Middle frontal gyrus (tissue), 1 donor: ENCODE data around the gene RTL1.

Source experiments
- DNase-seq: peaks from one replicate; pipeline ENCODE4 v3.0.0-alpha.2; 2015; ENCODE audit warnings: low spot score; ENCODE audit errors: extremely low spot score

The RTL1 gene

GRCh38 chr14:100835548-100836310, 67.8 kb downstream of the RTL1 start:
- no peak for DNase-seq

- DNase-seq: no peak
Observed at GRCh38 chr14:100834794-100835547, 68.6 kb downstream of the RTL1 start.

GRCh38 chr14:100834082-100834793, 69.3 kb downstream of the RTL1 start:
- no peak for DNase-seq

- DNase-seq: no peak
Observed at GRCh38 chr14:100832311-100832960, 71.1 kb downstream of the RTL1 start.

- no peak for DNase-seq
Observed at GRCh38 chr14:100830681-100831080, 72.8 kb downstream of the RTL1 start.
